H9 (cell line): ENCODE measurements around the gene ANKZF1. TPM values are rescaled to one million over a fixed set of nuclear protein-coding genes. Genes with fewer than 3 reads are reported as not detected.
A peak's percentile ranks its signal among the peaks of the same experiment; 100 is the strongest.

ENCODE experiments used
- DNase-seq: peaks from one replicate; pipeline ENCODE4 v3.0.0-alpha.2; 2017
- H2AFZ ChIP-seq: one replicate; pipeline ENCODE4 v1.6.1; 2013; ENCODE audit warnings: mild to moderate bottlenecking, low read length, control low read depth, moderate library complexity
- H2AK5ac ChIP-seq: 2 replicates; pipeline ENCODE4 v1.6.1; 2013; ENCODE audit warnings: low read length, control low read depth, mixed read lengths; ENCODE audit not compliant: insufficient read length
- H2BK120ac ChIP-seq: one replicate; pipeline ENCODE4 v1.6.1; 2013; ENCODE audit warnings: low read depth, mild to moderate bottlenecking, low read length, control low read depth, inconsistent platforms; ENCODE audit not compliant: poor library complexity, severe bottlenecking
- H2BK12ac ChIP-seq: 2 replicates; pipeline ENCODE4 v1.6.1; 2013; ENCODE audit warnings: low read length, control low read depth, mixed read lengths, low read depth; ENCODE audit not compliant: insufficient read length
- H2BK15ac ChIP-seq: 2 replicates; pipeline ENCODE4 v1.6.1; 2013; ENCODE audit warnings: low read depth, low read length, control low read depth
- H2BK20ac ChIP-seq: one replicate; pipeline ENCODE4 v1.6.1; 2013; ENCODE audit warnings: low read depth, mild to moderate bottlenecking, low read length, control low read depth, inconsistent platforms; ENCODE audit not compliant: poor library complexity, severe bottlenecking
- H2BK5ac ChIP-seq: 2 replicates; pipeline ENCODE4 v1.6.1; 2013; ENCODE audit warnings: low read length, control low read depth, mixed read lengths; ENCODE audit not compliant: insufficient read length
- H3K14ac ChIP-seq: 2 replicates; pipeline ENCODE4 v1.6.1; 2013; ENCODE audit warnings: low read length, control low read depth; ENCODE audit not compliant: insufficient read depth
- H3K18ac ChIP-seq: 2 replicates; pipeline ENCODE4 v1.6.1; 2013; ENCODE audit warnings: low read depth, mild to moderate bottlenecking, mixed read lengths, low read length, control low read depth; ENCODE audit not compliant: insufficient read length
- H3K23ac ChIP-seq: 2 replicates; pipeline ENCODE4 v1.6.1; 2013; ENCODE audit warnings: low read length, control low read depth, mixed read lengths, low read depth; ENCODE audit not compliant: insufficient read length
- H3K23me2 ChIP-seq: 2 replicates; pipeline ENCODE4 v1.6.1; 2013; ENCODE audit warnings: low read depth, mild to moderate bottlenecking, mixed read lengths, low read length, control low read depth; ENCODE audit not compliant: insufficient read length, poor library complexity, severe bottlenecking
- H3K27ac ChIP-seq: 2 replicates; pipeline ENCODE4 v1.5.1; 2013; ENCODE audit warnings: low read length, control low read depth, mixed read lengths, low read depth; ENCODE audit not compliant: insufficient read length
- H3K27me3 ChIP-seq: 2 replicates; pipeline ENCODE4 v1.6.1; 2013; ENCODE audit warnings: low read length, control low read depth, inconsistent platforms; ENCODE audit not compliant: insufficient read depth
- H3K4ac ChIP-seq: 2 replicates; pipeline ENCODE4 v1.6.1; 2013; ENCODE audit warnings: low read depth, mild to moderate bottlenecking, control low read depth, inconsistent platforms, low read length, moderate library complexity
- H3K4me1 ChIP-seq: 2 replicates; pipeline ENCODE4 v1.6.1; 2013; ENCODE audit warnings: low read length, control low read depth, inconsistent platforms; ENCODE audit not compliant: insufficient read depth
- H3K4me2 ChIP-seq: 2 replicates; pipeline ENCODE4 v1.6.1; 2013; ENCODE audit warnings: low read length, control low read depth, mixed read lengths; ENCODE audit not compliant: insufficient read length, insufficient read depth
- H3K56ac ChIP-seq: 2 replicates; pipeline ENCODE4 v1.6.1; 2013; ENCODE audit warnings: low read depth, mild to moderate bottlenecking, mixed read lengths, low read length, control low read depth; ENCODE audit not compliant: insufficient read length
- H3K79me1 ChIP-seq: 2 replicates; pipeline ENCODE4 v1.6.1; 2013; ENCODE audit warnings: low read depth, mild to moderate bottlenecking, moderate library complexity, low read length, control low read depth, inconsistent platforms; ENCODE audit not compliant: insufficient read depth, poor library complexity, severe bottlenecking
- H3K79me2 ChIP-seq: 2 replicates; pipeline ENCODE4 v1.6.1; 2013; ENCODE audit warnings: low read length, control low read depth, inconsistent platforms; ENCODE audit not compliant: insufficient read depth
- H3K9ac ChIP-seq: 2 replicates; pipeline ENCODE4 v1.6.1; 2013; ENCODE audit warnings: low read length, control low read depth, mixed read lengths; ENCODE audit not compliant: insufficient read length; ENCODE audit errors: extremely low read depth
- H3K9me3 ChIP-seq: one replicate; pipeline ENCODE4 v1.6.1; 2013; ENCODE audit warnings: low read depth, low read length, inconsistent platforms; ENCODE audit not compliant: control insufficient read depth
- H3T11ph ChIP-seq: one replicate; pipeline ENCODE4 v1.6.1; 2013; ENCODE audit warnings: mild to moderate bottlenecking, low read length, control low read depth, inconsistent platforms
- H4K20me1 ChIP-seq: one replicate; pipeline ENCODE4 v1.6.1; 2013; ENCODE audit not compliant: control insufficient read depth, insufficient read length, insufficient read depth
- H4K5ac ChIP-seq: 2 replicates; pipeline ENCODE4 v1.6.1; 2013; ENCODE audit warnings: low read depth, mild to moderate bottlenecking, mixed read lengths, low read length, control low read depth; ENCODE audit not compliant: insufficient read length
- H4K8ac ChIP-seq: replicated peaks from 2 replicates; pipeline ENCODE4 v1.6.1; 2013; ENCODE audit warnings: low read length, control low read depth, mixed read lengths, low read depth; ENCODE audit not compliant: insufficient read length
- H4K91ac ChIP-seq: 2 replicates; pipeline ENCODE4 v1.6.1; 2013; ENCODE audit warnings: low read depth, mild to moderate bottlenecking, moderate library complexity, mixed read lengths, low read length, control low read depth; ENCODE audit not compliant: insufficient read length
- H3K27ac Mint-ChIP-seq, 3 experiments: 2 replicates in 2 of 3; 3 replicates in 1 of 3; pipeline ENCODE4 v1.8.0; 2020 to 2021; ENCODE audit warnings: mixed read lengths in 3 of 3, mild to moderate bottlenecking in 1 of 3, moderate library complexity in 1 of 3
- H3K27me3 Mint-ChIP-seq: 2 replicates; pipeline ENCODE4 v1.8.0; 2021; ENCODE audit warnings: low read depth, mild to moderate bottlenecking, moderate library complexity, mixed read lengths
- H3K36me3 Mint-ChIP-seq, 3 experiments: 2 replicates in 2 of 3; 3 replicates in 1 of 3; pipeline ENCODE4 v1.8.0; 2020 to 2021; ENCODE audit warnings: low read depth in 3 of 3, mixed read lengths in 3 of 3; ENCODE audit not compliant: insufficient read depth in 1 of 3
- H3K4me1 Mint-ChIP-seq, 2 experiments: 2 replicates each; pipeline ENCODE4 v1.8.0; 2020; ENCODE audit warnings: mixed read lengths in 2 of 2
- H3K4me3 Mint-ChIP-seq, 2 experiments: 2 replicates in 1 of 2; 3 replicates in 1 of 2; pipeline ENCODE4 v1.8.0; 2020 to 2021; ENCODE audit warnings: mild to moderate bottlenecking in 2 of 2, mixed read lengths in 2 of 2, moderate library complexity in 1 of 2
- H3K9me3 Mint-ChIP-seq, 2 experiments: 2 replicates in 1 of 2; 3 replicates in 1 of 2; pipeline ENCODE4 v1.8.0; 2020; ENCODE audit warnings: mild to moderate bottlenecking in 2 of 2, mixed read lengths in 2 of 2, moderate library complexity in 1 of 2
- CTCF ChIP-seq: fragments of 200-600 bp; sonication (generic); conservative IDR thresholded peaks from 3 replicates; pipeline ENCODE4 v1.8.0; 2021; ENCODE audit warnings: antibody characterized with exemption, mild to moderate bottlenecking
- WGBS: extraction: QIAGEN DNeasy Blood & Tissue Kit; methylation state at CpG from one replicate; pipeline ENCODE4 v1.1.7; 2013; ENCODE audit warnings: missing lambda C conversion rate, low lambda C conversion rate, mixed read lengths; ENCODE audit not compliant: insufficient read length; ENCODE audit errors: extremely low coverage; 5-methylcytosine and 5-hydroxymethylcytosine counted together
- total RNA-seq: library from RNA; stranded (reverse); gene quantifications from 2 replicates; pipeline ENCODE4 v1.2.1, GENCODE V29; 2021

The ANKZF1 gene
- total RNA-seq, 1 experiment from 2014 or later = 55.4 TPM

GRCh38 chr2:219269362-219270054 is 39.9 kb downstream of the ANKZF1 start:
- H3K27me3 Mint-ChIP-seq = peaks cover 43% of the 10 kb centered on the region
- Histone ChIP-seq H2AK5ac (no peak overlapping the region), H3K9ac (no peak overlapping the region), H3K23ac (no peak overlapping the region), H3K23me2 (no peaks in the 10 kb centered on the region), H3K18ac (no peak overlapping the region), H3K4me2 (no peak overlapping the region), H3K56ac (no peak overlapping the region), H3K79me2 (no peaks in the 10 kb centered on the region), H2BK120ac (no peak overlapping the region), H2AFZ (no peak overlapping the region), H2BK20ac (no peak overlapping the region), H3K27me3 (no peaks in the 10 kb centered on the region), H2BK15ac (no peak overlapping the region), H3K4me1 (peaks cover 3% of the 10 kb centered on the region; the same call in 1 of the 2 replicates), H3K79me1 (no peaks in the 10 kb centered on the region), H3K9me3 (no peaks in the 10 kb centered on the region), H3T11ph (no peak overlapping the region), H3K14ac (no peak overlapping the region), H3K4ac (no peak overlapping the region), H4K20me1 (no peaks in the 10 kb centered on the region), H4K8ac (no peak overlapping the region), H3K27ac (no peak overlapping the region), H4K5ac (no peak overlapping the region), H2BK5ac (no peak overlapping the region), H4K91ac (no peak overlapping the region), H2BK12ac (no peak overlapping the region)
- H3K36me3 Mint-ChIP-seq = no peaks in the 10 kb centered on the region
- no peak for TF ChIP-seq CTCF
- DNase-seq = no peak
- H3K27ac Mint-ChIP-seq = peak overlapping the region in 1 of 3 experiments; percentile 20; a peak in 1 of 7 replicates
- no CpG with 5 or more reads among the region's 8 CpGs for WGBS
- no peak overlapping the region for H3K4me3 Mint-ChIP-seq
- peaks cover 8 to 12% of the 10 kb centered on the region in 2 experiments for H3K4me1 Mint-ChIP-seq
- no peaks in the 10 kb centered on the region for H3K9me3 Mint-ChIP-seq
